ENCODE results near the gene P2RX4.

- TF ChIP-seq RAD21 (IDR thresholded peaks at IDR 0.05; ENCODE audit: low read depth) (no peak), CTCF (IDR thresholded peaks at IDR 0.05 in 2 of 3, conservative IDR thresholded peaks at IDR 0.05 in 1 of 3; ENCODE audit: borderline replicate concordance in 1 of 3, insufficient read depth in 1 of 3, low read depth in 2 of 3, low read length in 2 of 3) (no peak), POLR2A (IDR thresholded peaks at IDR 0.05; ENCODE audit: borderline replicate concordance, extremely low read depth, insufficient read depth, insufficient read length) (no peak), REST (IDR thresholded peaks at IDR 0.05; ENCODE audit: low read depth) (no peak), EGR1 (IDR thresholded peaks at IDR 0.05; ENCODE audit: low read depth) (no peak), EZH2 (IDR thresholded peaks at IDR 0.05) (no peak), ELF1 (IDR thresholded peaks at IDR 0.05; ENCODE audit: borderline replicate concordance, low read depth) (no peak), JUND (IDR thresholded peaks at IDR 0.05) (no peak), ZBTB33 (IDR thresholded peaks at IDR 0.05; ENCODE audit: extremely low read depth, insufficient replicate concordance, low read length) (no peak)
Observed at GRCh38 chr12:121176826-121177529, 33.0 kb upstream of the P2RX4 start.

Measured in HCT116 (cell line).